Thymus (tissue), 11 donors: ENCODE results near the gene TMEM94. TPM values are rescaled to one million over a fixed set of nuclear protein-coding genes. Genes with fewer than 3 reads are reported as not detected.

Experiments
- DNase-seq, 9 donors: peaks; one replicate each; pipeline ENCODE4 v3.0.0-alpha.2; 2013; ENCODE audit warnings: low spot score in 9 of 9, low read depth in 6 of 9, missing footprints in 1 of 9
- H3K27ac ChIP-seq, 2 donors: one replicate each; pipeline ENCODE4 v1.5.1; 2013; ENCODE audit warnings: control low read depth in 1 of 2, low read depth in 1 of 2, low read length in 1 of 2, mild to moderate bottlenecking in 1 of 2, moderate library complexity in 1 of 2
- H3K27me3 ChIP-seq, 2 donors: one replicate each; pipeline ENCODE4 v1.5.1; 2013; ENCODE audit warnings: low read length in 1 of 2; ENCODE audit not compliant: control insufficient read depth in 2 of 2, insufficient read depth in 1 of 2
- H3K36me3 ChIP-seq, 2 donors: one replicate each; pipeline ENCODE4 v1.5.1; 2013; ENCODE audit warnings: low read length in 1 of 2, mild to moderate bottlenecking in 1 of 2, moderate library complexity in 1 of 2; ENCODE audit not compliant: control insufficient read depth in 2 of 2, insufficient read depth in 2 of 2
- H3K4me1 ChIP-seq, 2 donors: one replicate each; pipeline ENCODE4 v1.5.1; 2013; ENCODE audit warnings: low read length in 2 of 2; ENCODE audit not compliant: control insufficient read depth in 2 of 2, insufficient read depth in 2 of 2
- H3K4me3 ChIP-seq, 2 donors: one replicate each; pipeline ENCODE4 v1.5.1; 2013; ENCODE audit warnings: low read length in 2 of 2, control low read depth in 1 of 2, mild to moderate bottlenecking in 1 of 2
- H3K9me3 ChIP-seq, 2 donors: one replicate each; pipeline ENCODE4 v1.5.1; 2013; ENCODE audit warnings: low read length in 1 of 2, mild to moderate bottlenecking in 1 of 2; ENCODE audit not compliant: control insufficient read depth in 2 of 2, insufficient read depth in 1 of 2
- WGBS: extraction: QIAGEN DNeasy Blood & Tissue Kit; methylation state at CpG from one replicate; pipeline ENCODE4 v1.1.7; 2013; 5-methylcytosine and 5-hydroxymethylcytosine counted together
- polyA plus RNA-seq: library from polyadenylated mRNA; stranded (reverse); fragments of 200-250 nt; gene quantifications from one replicate; pipeline ENCODE4 v1.2.3, GENCODE V29; 2013
- total RNA-seq: library from RNA; stranded (reverse); fragments of 120-200 nt; gene quantifications from one replicate; pipeline ENCODE4 v1.2.4, GENCODE V29; 2013
- donor health status: healthy.

The TMEM94 gene
- total and polyA plus RNA-seq, 2 donors = 16.1 to 64.5 TPM

DNA sequence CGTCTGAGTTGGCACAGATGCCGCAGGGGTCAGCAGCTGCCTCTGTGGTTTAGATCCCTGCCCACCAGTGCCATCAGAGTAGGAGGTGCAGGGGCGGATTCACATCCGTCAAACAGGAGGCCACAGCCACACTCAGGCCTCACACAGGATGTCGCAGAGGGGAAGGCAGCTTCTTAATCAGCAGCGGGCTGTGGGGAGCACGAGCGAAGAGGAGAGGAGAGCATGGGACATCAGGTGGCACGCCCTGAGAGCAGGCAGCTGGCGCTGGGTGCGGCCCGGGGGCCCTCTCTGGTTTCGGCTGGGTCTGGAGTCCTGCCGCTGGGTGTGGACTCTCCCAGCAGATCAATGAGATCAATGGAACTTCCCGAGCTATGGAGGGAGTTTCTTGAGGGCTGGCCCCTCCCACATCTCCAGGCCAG lies 78.7 kb downstream of the TMEM94 start:
- Histone ChIP-seq H3K27ac (no peak overlapping the region), H3K36me3 (no peaks in the 10 kb centered on the region), H3K4me3 (no peak overlapping the region), H3K27me3 (peaks cover 0 to 2% of the 10 kb centered on the region in 2 donors), H3K9me3 (no peaks in the 10 kb centered on the region), H3K4me1 (peaks cover 0 to 13% of the 10 kb centered on the region in 2 donors)
- 28% methylated on average over 15 of the region's 15 CpGs for WGBS
- peak in 2 of 9 donors; percentile 40 to 62 for DNase-seq

DNA sequence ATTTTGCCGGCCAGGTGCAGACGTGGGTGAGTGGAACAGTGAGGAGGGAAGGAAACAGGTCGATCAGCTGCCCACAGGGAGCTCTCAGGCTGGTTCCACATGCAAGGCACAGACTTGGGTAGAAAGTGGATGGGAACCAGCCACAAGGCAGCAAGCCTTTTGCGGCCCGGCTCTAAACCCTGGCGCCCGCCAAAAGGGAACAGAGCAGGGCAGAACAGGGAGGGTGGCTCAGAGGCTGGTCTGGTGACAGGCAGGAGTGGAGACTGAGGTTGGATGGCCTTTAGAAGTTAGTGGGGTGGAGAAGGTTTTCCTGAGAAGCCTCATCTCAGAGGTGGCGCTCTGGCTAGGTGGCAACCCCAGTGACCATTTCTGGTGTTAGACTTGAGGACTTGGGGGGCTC lies 79.4 kb downstream of the TMEM94 start:
- H3K27ac ChIP-seq = no peak overlapping the region
- no peaks in the 10 kb centered on the region for H3K9me3 ChIP-seq
- WGBS = 92% methylated on average over 8 of the region's 8 CpGs
- DNase-seq = no peak
- no peaks in the 10 kb centered on the region for H3K36me3 ChIP-seq
- H3K27me3 ChIP-seq = peaks cover 0 to 2% of the 10 kb centered on the region in 2 donors
- peaks cover 0 to 13% of the 10 kb centered on the region in 2 donors for H3K4me1 ChIP-seq
- no peak overlapping the region for H3K4me3 ChIP-seq

DNA sequence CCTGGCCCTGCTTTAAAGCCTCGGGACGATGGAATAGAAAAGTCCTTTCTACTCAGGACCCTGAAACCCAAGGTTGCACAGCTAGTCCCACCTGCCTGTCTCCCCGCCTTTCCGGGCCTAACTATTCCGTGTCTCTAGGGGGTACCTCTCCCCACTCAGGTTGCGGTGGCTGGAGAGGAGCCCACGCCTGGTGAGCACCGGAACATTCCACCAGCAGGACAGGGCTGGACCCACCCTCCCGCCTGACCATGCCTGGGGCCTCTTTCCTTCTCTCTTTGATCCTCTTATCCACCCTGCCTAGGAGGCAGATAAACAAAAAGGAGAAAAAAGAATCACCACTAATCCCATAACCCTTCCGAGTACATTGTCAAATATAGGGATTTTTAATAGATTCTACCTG lies 79.9 kb downstream of the TMEM94 start:
- 88% methylated on average over 10 of the region's 10 CpGs for WGBS
- no peak overlapping the region for H3K4me3 ChIP-seq
- H3K9me3 ChIP-seq = no peaks in the 10 kb centered on the region
- H3K27me3 ChIP-seq = peaks cover 0 to 2% of the 10 kb centered on the region in 2 donors
- peaks cover 0 to 13% of the 10 kb centered on the region in 2 donors for H3K4me1 ChIP-seq
- H3K27ac ChIP-seq = no peak overlapping the region
- DNase-seq = no peak
- H3K36me3 ChIP-seq = no peaks in the 10 kb centered on the region

DNA sequence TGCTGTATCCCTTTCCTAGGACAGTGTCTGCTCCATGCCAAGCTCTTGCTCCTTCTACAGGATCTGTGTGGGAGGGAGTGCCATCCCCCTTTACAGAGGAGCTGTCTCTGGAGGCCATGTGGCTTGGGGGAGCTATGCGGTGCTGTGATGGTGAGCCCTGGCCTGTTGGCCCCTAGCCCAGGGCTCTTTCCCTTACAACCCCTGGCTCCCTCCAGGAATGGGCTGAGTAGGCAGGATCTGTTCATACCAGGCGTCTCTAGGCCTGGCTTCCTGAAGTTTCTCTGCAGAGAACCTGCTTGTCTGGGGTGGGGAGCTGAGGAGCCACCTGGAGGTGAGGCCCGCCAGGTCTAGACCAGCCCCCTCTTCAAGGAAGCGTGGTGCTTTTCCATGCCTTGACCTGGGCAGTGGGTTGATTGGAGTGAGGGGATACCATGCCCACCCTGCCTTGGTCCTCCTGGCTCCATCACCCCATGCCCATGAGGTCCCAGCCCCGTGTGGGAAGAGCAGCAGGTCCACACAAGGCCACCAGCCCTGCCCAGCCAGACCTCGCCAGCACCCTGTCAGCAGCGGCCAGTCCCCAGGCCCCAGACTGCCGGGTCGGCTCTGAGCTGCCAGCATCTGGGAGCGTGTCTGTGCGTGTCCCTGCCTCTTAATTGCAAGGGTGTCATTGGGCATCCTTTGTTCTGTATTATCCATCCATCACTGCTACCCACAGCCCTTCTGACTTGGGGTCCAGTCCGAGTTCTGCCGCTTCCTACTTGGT lies 83.7 kb downstream of the TMEM94 start:
- Histone ChIP-seq H3K9me3 (no peaks in the 10 kb centered on the region), H3K4me3 (no peak overlapping the region), H3K27ac (no peak overlapping the region), H3K36me3 (no peaks in the 10 kb centered on the region), H3K4me1 (peaks cover 0 to 8% of the 10 kb centered on the region in 2 donors), H3K27me3 (no peaks in the 10 kb centered on the region)
- no peak for DNase-seq
- WGBS = 96% methylated on average over 13 of the region's 13 CpGs

DNA sequence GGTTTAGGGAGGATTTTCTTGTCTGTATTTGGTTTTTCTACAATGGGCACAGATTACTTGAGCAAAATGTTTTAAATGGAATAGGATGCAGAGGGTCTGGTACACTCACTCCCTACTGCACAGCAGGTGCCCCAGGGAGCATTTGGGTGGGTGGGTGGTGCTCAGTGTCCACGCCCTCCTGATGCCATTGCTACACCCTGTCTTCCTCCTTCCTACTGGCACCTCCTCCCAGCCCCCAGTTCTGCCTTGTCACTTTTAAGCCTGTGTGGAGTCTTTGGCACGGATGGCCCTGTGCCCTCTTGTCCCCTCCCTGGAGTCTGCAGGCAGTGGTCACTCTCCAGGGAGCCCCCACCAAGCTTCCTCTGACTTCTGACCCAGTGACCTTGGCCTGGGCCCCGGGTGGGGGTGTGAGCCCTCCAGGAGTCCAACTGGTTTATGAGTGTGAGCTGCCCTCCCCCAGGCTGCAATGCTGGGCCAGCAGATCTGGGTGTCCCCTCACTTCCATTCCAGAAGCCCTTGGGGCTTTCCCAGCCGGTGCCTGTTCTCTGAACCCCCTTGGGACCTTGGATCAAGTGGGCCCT lies 84.6 kb downstream of the TMEM94 start:
- H3K27ac ChIP-seq = no peak overlapping the region
- no peaks in the 10 kb centered on the region for H3K4me1 ChIP-seq

DNA sequence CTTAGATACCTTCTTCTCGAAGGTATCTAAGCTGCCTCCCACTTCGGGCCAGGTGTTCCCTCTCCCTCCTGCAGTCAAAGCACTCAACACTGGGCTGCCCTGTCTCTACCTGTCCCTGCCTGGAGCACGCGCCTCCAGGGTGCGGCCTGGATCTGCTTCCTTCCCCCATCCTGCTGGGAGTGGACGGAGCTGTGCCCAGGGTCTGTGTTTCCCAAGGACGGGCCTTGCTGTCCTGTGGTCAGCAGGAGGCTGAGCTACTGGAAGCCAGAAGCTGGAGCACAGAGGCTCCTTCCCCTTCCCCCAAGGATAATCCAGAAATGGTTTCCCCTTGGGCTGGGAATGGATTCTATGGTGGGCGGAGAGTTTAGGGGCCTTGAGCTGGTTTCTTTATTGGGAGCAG lies 85.8 kb downstream of the TMEM94 start:
- 99% methylated on average over 8 of the region's 8 CpGs for WGBS
- H3K36me3 ChIP-seq = no peaks in the 10 kb centered on the region
- H3K27ac ChIP-seq = no peak overlapping the region
- no peaks in the 10 kb centered on the region for H3K4me1 ChIP-seq
- no peak for DNase-seq
- no peaks in the 10 kb centered on the region for H3K9me3 ChIP-seq
- H3K27me3 ChIP-seq = no peaks in the 10 kb centered on the region
- H3K4me3 ChIP-seq = no peak overlapping the region

More for the DNA sequence above, 84.6 kb downstream of the TMEM94 start:
- H3K9me3 ChIP-seq = no peaks in the 10 kb centered on the region
- no peaks in the 10 kb centered on the region for H3K36me3 ChIP-seq
- DNase-seq = no peak
- WGBS = 94% methylated on average over 4 of the region's 4 CpGs
- no peak overlapping the region for H3K4me3 ChIP-seq
- no peaks in the 10 kb centered on the region for H3K27me3 ChIP-seq

DNA sequence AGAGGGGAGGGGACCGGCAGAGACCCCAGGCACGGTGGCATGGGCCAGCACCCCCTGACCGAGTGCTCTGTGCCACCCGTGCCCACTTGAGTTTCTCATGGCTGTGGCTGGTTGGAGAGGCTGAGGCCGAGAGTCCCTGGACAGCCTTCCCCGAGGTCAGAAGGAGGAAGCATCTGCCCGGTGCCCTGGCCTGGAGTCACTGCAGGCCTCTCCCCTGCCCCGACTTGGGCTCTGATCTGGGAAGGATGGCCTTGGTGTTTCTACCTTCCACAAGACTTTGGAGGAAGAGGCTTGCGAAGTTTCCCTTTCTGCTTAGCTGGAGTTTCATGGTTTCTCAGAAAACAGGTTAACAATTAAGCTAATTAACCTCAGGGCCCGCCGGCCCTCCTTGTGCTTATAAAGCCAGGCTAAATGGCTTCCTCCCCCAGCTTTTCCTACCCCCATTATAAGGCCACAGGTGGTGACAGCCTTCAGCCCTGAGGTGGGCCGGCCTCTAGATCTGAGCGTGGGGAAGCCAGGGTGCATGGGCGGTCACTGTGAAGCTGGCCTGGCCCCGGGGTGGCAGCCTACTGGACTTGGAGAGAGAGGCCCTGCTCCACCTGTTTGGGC lies 86.4 kb downstream of the TMEM94 start:
- no peak overlapping the region for H3K27ac ChIP-seq
- no peak for DNase-seq

DNA sequence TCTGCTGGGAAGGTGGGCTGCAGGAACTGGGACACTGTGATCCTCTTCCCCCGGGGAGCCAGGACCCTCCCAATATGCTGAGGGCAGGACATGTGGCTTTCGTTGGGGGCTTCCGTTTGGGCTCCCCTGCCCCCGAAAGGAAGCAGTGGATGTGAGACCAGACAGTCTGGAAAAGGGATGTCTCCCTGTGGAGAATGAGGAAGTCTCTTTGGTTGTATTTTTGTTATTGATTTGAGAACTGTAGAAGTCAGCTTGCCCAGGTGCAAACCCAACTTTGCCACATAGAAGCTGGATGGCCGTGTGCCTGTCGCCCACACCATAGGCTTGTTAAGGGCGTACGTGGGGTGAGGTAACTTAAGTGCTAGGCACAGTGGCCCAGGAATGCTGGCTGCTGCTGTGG lies 87.8 kb downstream of the TMEM94 start:
- no peaks in the 10 kb centered on the region for H3K9me3 ChIP-seq
- no peak overlapping the region for H3K27ac ChIP-seq
- H3K27me3 ChIP-seq = no peaks in the 10 kb centered on the region
- DNase-seq = no peak
- H3K4me3 ChIP-seq = no peak overlapping the region
- WGBS = 90% methylated on average over 8 of the region's 8 CpGs
- no peaks in the 10 kb centered on the region for H3K4me1 ChIP-seq
- no peaks in the 10 kb centered on the region for H3K36me3 ChIP-seq

More for the DNA sequence above, 86.4 kb downstream of the TMEM94 start:
- WGBS = 97% methylated on average over 15 of the region's 15 CpGs
- no peak overlapping the region for H3K4me3 ChIP-seq
- no peaks in the 10 kb centered on the region for H3K27me3 ChIP-seq
- no peaks in the 10 kb centered on the region for H3K9me3 ChIP-seq
- H3K36me3 ChIP-seq = no peaks in the 10 kb centered on the region
- H3K4me1 ChIP-seq = no peaks in the 10 kb centered on the region

DNA sequence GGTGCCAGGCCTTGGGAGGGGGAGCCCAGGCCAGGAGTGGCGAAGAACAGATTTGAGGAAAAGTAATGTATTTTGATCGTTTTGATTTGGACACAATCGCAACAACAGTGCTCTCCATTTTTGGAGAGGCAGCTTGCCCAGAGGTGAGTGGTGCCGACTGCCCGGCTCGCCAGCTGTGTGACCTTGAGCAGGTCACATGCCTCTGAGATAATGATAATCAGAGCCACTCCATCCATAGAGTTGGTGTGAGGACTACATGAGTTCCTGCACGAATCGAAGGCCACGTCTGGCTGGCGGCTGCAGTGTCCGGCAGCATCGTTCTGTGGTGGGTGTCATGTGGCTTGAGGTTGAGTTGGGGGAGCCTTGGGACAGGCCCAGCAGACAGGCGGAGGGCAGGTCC lies 89.7 kb downstream of the TMEM94 start:
- no peaks in the 10 kb centered on the region for H3K4me1 ChIP-seq
- H3K27ac ChIP-seq = no peak overlapping the region
- H3K36me3 ChIP-seq = no peaks in the 10 kb centered on the region
- DNase-seq = no peak
- H3K27me3 ChIP-seq = no peaks in the 10 kb centered on the region
- no peak overlapping the region for H3K4me3 ChIP-seq
- no peaks in the 10 kb centered on the region for H3K9me3 ChIP-seq
- WGBS = 98% methylated on average over 13 of the region's 13 CpGs
